8988T (cell line): ENCODE results near the gene MAPKAPK2.
A peak's percentile ranks its signal among the peaks of the same experiment; 100 is the strongest.

Experiments
- DNase-seq: peaks from one replicate; pipeline ENCODE4 v3.0.0; 2011

The MAPKAPK2 gene

GRCh38 chr1:206661161-206661820, 23.4 kb upstream of the MAPKAPK2 start:
- no peak for DNase-seq

- no peak for DNase-seq
Measured at GRCh38 chr1:206662396-206663092, 22.2 kb upstream of the MAPKAPK2 start.

- DNase-seq, result no peak
Measured at GRCh38 chr1:206663362-206663761, 21.3 kb upstream of the MAPKAPK2 start.

GRCh38 chr1:206663832-206664652, 20.7 kb upstream of the MAPKAPK2 start:
- DNase-seq, result peak; percentile 53

GRCh38 chr1:206664740-206665139, 20.0 kb upstream of the MAPKAPK2 start:
- DNase-seq, result no peak

GRCh38 chr1:206666031-206666561, 18.6 kb upstream of the MAPKAPK2 start:
- DNase-seq, result no peak

GRCh38 chr1:206666954-206667665, 17.6 kb upstream of the MAPKAPK2 start:
- DNase-seq, result no peak

- no peak for DNase-seq
Measured at GRCh38 chr1:206668351-206668750, 16.4 kb upstream of the MAPKAPK2 start.

GRCh38 chr1:206668874-206669410, 15.8 kb upstream of the MAPKAPK2 start:
- no peak for DNase-seq

GRCh38 chr1:206672011-206672688, 12.6 kb upstream of the MAPKAPK2 start:
- no peak for DNase-seq

- DNase-seq, result no peak
Measured at GRCh38 chr1:206672844-206673758, 11.6 kb upstream of the MAPKAPK2 start.

- no peak for DNase-seq
Measured at GRCh38 chr1:206674236-206674635, 10.5 kb upstream of the MAPKAPK2 start.

- DNase-seq, result no peak
Measured at GRCh38 chr1:206674745-206675175, 9.9 kb upstream of the MAPKAPK2 start.

GRCh38 chr1:206676499-206676898, 8.2 kb upstream of the MAPKAPK2 start:
- no peak for DNase-seq

- DNase-seq, result no peak
Measured at GRCh38 chr1:206678490-206678889, 6.2 kb upstream of the MAPKAPK2 start.

GRCh38 chr1:206679738-206680211, 4.9 kb upstream of the MAPKAPK2 start:
- DNase-seq, result no peak

GRCh38 chr1:206680279-206680678, 4.4 kb upstream of the MAPKAPK2 start:
- DNase-seq, result no peak

- no peak for DNase-seq
Measured at GRCh38 chr1:206681359-206681758, 3.3 kb upstream of the MAPKAPK2 start.

- no peak for DNase-seq
Measured at GRCh38 chr1:206682111-206682510, 2.6 kb upstream of the MAPKAPK2 start.

- no peak for DNase-seq
Measured at GRCh38 chr1:206683313-206683712, 1.4 kb upstream of the MAPKAPK2 start.

GRCh38 chr1:206684003-206684402, 702 bp upstream of the MAPKAPK2 start:
- no peak for DNase-seq
